ENCODE measurements around the gene TIGD1.
A peak's percentile ranks its signal among the peaks of the same experiment; 100 is the strongest.
"Not testable (repeated sequence)": the region's sequence is repeated elsewhere in the genome, so short reads cannot be mapped to it uniquely, and the experiment has no call there.

TIGD1 gene

DNA sequence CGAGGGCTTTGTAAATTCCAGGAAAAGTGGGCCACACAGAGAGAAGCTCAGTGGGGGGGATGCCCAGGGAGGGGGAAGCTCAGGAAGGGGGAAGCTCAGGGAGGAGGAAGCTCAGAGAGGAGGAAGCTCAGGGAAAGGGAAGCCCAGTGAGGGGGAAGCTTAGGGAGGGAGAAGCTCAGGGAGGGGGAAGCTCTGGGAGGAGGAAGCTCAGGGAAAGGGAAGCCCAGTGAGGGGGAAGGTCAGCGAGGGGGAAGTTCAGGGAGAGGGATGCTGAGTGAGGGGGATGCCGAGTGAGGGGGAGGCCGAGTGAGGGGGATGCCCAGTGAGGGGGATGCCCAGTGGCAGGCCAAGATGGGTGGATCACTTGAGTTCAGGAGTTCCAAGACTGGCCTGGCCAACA is 11.7 kb downstream of the TIGD1 start:
- no peak for DNase-seq

DNA sequence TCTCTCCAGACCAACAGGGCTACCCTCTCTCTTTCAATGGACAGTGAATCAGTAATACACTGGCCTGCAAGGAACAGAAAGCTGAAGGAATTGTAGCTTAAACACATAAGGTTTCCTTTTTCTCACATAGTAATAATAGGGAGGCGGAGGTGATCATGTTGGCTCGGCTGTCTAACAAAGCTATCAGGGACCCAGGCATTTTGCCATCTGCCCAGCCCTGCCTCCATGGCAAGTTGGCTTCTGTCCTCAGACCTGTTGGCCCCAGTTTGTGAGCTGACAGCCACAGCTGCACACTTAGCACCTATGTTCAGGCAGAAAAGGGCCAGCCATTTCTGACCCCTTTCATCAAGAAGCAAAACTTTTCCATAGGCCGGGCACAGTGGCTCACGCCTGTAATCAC is 12.9 kb downstream of the TIGD1 start:
- no peak for DNase-seq

DNA sequence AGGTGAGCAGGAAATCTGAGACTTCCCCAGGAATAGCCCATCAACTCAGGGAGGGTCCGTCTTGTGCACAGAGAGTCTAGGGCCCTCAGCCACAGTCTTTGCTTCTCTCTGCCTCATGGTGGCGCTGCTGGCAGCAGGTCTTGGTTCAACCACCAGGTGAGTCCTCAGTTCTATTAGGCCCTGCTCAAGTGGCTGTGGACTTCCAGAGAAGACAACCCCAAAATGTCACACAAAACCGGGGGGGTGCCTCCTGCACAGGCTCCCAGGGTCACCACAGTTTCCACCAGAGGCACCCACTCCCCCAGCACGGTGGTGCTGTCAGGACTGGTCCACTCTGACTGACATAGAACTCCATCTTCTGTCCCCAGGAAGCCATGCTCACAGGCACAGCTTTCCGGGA is 13.3 kb downstream of the TIGD1 start:
- no peak for DNase-seq

DNA sequence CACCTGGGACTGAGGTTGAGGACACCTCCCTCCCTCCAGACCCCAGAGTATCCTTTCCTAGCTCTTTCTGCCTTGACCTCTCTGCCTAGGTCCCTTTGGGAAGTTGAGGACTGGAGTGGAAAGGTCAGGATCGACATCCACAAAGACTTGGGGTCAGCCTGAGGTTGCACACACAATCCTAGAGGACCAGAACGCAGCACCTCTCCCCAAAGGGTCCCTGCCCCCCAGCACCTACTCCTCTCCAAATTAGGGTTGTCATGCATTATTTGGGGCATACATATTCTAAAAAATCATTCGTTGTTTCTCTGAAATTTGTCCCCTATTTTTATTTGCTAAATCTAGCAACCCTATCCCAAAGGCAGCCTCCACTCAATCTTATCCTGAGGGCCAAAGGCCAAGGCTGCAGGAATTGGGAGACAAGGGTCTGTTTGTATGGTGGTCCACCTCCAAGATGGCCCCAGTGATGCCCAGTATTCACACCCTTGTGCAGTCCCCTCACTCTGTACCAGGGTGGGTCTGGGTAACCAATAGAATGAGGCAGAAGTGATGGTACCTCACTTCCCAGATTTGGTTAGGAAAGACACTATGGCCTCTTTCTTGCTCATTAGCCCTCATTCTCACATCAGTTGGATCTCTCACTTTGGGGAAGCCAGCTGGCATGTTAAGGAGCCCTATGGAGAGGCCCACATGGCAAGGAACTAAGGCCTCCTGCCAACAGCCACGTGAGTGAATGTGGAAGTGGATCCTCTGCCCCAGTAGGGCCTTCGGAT is 14.4 kb downstream of the TIGD1 start:
- no peak for DNase-seq

DNA sequence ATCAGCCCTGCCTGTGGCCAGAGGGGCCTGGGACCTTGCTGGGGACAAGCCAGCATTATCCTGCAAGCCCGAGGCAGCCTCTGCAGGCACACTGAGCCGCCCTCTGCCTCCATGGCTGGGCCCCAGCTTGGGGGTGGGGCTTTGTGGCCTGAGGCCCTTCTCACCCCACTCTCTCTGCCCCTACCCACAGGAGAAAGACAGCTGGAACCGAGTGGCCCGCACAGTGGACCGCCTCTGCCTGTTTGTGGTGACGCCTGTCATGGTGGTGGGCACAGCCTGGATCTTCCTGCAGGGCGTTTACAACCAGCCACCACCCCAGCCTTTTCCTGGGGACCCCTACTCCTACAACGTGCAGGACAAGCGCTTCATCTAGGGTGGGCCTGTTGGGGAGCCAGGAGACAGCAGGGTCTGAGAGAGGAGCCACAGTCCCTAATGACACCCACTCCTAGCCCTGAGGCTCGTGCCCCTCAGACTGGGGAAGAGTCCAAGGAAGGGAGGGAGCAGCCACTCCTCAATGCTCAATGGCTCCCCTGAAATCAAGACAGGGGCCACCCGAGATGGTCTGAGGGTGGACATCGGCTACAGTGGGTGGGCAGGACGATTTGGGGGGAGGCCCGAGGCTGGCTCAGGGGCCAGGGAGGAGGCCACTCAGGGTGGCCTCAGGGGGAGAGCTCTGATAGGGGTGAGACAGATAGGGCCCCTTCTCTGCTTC is 15.3 kb downstream of the TIGD1 start:
- DNase-seq = no peak

DNA sequence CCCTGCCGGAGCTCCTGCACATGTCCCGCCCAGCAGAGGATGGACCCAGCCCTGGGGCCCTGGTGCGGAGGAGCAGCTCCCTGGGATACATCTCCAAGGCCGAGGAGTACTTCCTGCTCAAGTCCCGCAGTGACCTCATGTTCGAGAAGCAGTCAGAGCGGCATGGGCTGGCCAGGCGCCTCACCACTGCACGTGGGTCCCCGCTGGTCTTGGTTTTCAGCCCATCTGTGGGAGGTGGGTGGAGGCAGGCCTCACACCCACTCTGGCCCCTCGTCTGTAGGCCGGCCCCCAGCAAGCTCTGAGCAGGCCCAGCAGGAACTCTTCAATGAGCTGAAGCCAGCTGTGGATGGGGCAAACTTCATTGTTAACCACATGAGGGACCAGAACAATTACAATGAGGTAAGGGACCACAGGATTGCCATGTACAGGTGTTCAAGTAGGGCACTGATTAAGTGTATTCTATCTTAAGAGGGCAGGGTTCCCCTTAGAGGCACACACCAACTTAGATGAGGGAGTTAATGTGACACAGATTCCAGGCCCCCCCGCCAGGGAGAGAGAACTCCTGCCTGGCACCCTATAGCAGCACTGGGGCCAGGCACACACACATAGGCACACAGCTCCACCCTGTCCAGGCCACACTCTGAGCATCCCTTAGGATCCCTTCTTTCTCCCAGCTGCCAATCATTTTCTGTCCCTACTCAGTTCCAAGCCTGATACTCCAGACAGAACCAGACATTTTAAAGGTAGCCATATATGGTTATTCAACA is 16.2 kb downstream of the TIGD1 start:
- no peak for DNase-seq

DNA sequence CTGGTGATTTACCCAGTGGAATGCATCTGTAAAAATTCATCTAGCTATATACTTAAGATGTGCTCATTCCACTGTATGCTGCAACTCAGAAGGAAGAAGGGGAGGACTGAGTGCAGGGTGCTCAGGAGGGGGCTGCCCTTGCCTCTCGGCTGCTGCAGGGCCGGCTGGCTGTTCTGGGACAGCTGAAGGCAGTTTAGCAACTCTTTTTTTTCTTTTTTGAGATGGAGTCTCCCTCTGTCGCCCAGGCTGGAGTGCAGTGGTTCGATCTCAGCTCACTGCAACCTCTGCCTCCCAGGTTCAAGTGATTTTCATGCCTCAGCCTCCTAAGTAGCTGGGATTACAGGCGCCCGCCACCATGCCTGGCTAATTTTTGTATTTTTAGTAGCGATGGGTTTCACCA is 17.5 kb downstream of the TIGD1 start:
- not testable (repeated sequence) for DNase-seq

DNA sequence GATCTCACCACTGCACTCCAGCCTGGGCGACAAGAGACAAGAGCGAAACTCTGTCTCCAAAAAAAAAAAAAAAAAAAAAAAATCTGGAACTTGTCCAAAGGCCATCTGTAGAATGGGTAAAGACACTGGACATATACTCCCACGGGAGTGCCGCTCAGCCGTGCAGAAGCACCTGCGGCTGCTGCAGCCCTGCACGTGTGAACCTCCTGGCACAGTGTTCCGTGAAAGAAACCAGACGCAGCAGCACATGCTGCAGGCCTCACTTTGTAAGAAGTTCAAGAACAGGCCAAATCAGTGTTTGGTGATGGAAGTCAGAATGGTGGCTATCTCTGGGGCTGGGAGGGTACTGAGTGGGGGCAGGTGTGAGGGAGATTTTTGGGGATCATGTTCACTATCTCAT is 17.9 kb downstream of the TIGD1 start:
- DNase-seq = no peak

DNA sequence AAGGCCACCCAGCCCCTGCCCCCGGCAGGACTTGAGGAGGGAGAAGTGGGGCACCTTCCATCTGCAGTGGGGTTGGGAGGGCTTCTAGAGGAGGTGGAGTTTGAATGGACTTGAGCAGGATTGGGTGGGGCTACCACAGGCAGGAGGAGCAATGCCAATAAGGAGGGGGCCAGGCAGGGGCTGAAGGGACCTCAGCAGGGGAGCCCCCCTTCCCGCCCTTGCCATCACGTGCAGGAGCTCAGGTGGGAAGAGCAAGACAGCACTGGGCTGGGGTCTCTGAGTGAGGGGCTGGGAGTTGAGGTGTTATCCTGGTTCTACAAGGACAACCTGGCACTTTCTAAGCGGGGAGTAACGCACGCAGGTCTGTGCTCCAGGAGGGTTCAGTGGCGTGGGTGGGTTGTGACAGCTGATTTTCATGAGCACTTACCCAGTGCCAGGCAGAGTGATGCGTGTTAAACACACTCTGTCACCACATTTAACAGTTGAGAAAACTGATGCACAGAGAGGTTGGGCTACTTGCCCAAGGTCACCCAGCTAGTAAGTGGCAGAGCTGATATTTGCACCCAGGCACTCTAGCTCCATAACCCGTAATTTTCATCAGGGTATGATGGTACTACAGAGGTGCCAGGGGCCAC is 19.6 kb downstream of the TIGD1 start:
- DNase-seq = no peak

DNA sequence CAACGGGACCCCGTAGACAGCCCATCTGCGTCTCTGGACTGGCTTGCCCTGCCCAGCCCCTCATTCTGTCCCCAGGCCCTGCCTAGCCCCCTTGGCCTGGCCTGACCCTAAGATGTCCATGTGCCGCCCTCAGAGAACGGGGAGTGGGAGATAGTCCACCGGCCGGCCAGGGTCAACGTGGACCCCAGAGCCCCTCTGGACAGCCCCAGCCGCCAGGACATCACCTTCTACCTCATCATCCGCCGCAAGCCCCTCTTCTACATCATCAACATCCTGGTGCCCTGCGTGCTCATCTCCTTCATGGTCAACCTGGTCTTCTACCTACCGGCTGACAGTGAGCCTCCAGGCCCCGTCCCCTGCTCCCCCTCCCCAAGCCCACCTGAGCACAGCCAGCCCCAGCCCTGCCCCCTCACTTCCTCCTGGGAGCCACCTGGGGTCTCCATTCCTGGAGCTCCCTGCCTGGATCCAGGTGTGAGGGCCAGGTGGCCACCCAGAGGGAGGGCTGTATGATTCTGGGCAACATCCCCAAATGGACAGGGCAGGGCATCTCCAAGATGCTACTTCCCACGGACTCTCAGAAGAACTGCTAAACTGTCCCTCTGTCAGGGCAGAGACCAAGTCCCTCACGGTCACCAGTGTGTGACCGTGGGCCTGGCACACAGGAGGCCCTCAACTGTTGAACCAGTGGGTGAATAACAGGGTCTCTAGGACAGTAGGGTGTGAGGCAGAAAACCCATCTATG is 20.4 kb downstream of the TIGD1 start:
- DNase-seq = no peak

DNA sequence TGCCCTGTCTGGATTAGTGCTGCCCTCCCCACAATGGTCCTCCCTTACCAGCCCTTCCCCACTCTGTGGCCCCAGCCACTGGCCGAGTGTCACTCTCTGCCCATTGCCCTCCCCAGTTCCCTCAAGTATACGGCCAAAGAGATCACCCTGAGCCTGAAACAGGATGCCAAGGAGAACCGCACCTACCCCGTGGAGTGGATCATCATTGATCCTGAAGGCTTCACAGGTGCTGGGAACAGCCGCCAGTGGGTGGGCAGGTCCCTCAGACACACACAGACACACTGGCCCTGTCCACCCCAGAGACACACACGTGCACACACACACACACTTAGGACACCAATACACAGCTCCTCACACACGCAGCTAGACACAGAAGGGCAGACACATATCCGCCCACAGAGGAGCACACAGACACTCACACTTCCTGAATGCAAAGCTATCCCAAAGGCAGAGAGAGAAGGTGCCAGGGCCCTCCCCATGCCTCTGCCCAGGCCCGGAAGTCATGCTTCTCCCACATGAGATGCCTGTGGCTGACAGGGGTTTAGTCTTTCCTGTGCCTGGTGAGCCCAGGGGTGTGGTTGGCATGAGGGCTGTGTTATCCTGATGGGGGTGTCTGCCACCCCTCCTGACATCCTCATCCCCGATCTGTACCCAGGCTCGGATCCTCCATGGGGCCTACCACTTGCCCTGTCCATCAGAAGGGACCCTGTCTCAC is 21.5 kb downstream of the TIGD1 start:
- DNase-seq = no peak

DNA sequence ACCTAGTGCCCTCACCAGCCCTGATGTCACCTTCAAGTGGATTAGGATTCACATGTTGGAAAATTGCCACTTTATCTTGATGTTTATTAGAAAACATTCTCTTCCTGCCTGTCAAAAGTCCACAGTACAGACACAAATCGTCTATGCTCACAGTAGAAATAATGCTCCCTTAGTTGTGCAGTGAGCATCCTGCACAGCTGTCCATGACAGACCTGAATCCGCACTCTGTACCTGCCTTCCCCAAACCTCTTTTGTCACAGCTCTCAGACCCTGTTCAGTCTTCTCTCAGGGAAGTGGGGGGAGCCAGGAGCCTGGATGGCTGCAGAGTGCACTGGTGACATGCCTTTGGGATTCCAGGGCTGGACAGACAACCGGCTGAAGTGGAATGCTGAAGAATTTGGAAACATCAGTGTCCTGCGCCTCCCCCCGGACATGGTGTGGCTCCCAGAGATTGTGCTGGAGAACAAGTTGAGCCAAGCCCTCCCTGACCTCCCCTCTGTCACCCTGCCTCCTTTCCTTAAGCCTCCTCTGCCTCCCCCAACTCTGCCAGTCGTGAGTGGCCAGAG is 22.4 kb downstream of the TIGD1 start:
- no peak for DNase-seq

DNA sequence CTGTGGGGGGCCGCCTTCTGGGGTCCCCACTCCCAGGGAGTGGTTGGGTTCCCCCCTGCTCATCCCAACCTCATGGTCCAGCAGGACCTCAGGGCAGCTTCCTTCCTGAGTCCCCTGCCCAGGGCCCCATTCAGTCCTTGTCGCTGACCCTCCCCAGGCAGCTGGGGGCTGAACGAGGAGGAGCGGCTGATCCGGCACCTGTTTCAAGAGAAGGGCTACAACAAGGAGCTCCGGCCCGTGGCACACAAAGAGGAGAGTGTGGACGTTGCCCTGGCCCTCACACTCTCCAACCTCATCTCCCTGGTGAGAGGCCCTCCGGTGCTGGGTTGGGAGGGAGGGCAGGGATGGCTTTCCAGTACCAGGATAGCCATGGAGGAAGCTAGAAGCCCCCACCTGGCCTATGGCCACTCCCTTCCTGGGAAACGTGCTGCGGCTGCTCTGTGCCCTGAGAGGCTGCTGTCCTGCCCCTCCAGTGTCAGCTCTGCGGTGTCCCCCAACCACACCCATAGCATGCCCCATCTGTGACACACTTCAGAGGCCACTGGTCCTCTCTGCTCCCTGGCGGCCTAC is 23.9 kb downstream of the TIGD1 start:
- no peak for DNase-seq

DNA sequence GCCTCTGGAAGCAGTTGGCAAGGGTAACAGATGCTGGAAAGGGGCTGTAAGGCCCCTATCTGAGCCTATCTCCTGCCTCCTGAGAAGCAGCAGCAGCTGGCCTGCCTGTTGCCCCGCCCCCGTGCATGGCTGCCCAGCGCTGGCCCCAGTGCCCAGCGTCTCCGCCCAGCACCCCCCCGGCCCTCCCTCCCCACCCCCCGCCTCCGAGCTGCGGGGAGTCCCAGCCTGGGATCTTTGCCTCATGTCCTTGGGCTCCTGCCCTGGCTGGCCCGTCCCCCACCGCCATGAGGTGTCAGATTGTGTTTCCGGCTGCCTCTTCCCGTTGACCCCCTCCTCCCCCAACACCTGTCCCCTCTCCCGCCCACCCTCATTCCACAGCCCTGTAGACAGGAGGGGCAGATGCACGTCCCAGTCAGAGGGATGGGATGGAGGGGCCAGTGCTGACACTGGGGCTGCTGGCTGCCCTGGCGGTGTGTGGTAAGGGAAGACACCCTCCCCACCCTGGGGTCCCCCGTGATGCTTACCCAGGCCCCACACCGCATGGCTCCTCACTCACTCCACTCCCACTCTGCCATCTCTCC is 24.5 kb downstream of the TIGD1 start, which contains the start of gene CHRND:
CHRND (plus strand) TSS at position 370 of the 581 bp plus-strand sequence; CDS start at position 426, 56 bp downstream.
- no peak for DNase-seq

DNA sequence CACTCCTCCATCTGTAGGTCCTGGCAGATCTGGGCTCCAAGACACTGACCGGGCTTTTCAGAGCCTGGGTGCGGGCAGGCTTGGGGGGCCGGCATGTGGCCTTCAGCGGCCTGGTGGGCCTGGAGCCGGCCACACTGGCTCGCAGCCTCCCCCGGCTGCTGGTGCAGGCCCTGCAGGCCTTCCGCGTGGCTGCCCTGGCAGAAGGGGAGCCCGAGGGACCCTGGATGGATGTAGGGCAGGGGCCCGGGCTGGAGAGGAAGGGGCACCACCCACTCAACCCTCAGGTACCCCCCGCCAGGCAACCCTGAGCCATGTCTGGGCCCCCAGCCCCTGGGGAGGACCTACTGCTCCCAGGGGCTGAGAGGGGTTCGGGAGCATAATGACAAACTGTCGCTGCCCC is 25.2 kb downstream of the TIGD1 start:
- DNase-seq = no peak

DNA sequence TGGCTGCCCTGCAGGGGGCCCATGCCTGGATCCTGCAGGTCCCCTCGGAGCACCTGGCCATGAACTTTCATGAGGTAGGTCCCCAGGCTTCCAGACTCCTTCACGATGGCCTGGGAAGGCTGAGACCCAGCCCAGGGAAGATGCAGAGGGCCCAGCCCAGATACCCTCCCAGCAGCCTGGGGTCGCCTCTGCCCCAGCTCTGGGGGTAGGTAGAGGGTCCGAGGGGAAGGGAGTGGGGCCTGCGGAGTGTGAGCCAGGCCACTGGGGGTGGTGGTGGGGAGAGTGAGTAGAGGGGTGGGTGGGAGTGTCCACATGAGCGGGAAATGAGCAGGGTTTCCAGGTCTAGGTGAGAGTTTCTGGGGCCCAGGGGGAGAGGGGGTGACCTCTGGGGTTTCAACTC is 25.6 kb downstream of the TIGD1 start:
- DNase-seq = no peak

DNA sequence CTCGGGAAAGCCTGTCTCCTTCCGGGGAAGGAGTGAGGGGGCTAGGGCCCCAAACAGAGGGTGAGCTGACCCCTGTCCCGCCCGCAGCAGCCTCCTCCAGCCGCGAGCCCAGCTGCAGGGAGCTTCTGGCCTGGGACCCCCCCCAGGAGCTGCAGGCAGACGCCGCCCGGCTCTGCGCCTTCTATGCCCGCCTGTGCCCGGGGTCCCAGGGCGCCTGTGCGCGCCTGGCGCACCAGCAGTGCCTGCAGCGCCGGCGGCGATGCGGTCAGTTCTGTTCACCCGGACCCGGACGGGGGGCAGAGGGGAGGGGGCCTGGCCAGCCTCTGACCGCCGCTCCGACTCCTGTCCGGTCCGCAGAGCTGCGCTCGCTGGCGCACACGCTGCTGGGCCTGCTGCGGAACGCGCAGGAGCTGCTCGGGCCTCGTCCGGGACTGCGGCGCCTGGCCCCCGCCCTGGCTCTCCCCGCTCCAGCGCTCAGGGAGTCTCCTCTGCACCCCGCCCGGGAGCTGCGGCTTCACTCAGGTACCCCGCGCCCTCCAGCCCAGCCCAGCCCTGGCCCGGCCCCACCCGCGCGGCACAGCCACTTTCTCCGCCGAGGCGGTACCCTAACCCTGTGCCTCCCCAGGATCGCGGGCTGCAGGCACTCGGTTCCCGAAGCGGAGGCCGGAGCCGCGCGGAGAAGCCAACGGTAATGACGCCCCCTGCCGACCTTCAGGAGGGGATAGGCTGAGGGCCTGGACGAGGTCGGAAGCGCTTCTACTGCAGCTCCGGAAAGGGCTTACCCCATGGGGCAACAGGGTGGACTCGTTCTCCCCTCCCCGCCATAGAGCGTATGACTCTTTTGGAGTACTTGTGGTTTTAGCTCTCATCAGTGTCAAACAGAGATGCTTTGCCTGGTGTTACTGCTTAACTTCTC is 26.4 kb downstream of the TIGD1 start:
- peak; percentile 42 for DNase-seq

DNA sequence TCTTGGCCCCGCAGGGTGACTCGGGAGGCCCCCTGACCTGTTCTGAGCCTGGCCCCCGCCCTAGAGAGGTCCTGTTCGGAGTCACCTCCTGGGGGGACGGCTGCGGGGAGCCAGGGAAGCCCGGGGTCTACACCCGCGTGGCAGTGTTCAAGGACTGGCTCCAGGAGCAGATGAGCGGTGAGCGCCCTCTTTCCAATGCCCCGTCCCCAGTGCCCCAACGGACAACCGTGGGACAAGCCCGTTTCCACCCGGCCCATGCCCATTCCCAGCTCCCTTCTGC is 27.0 kb downstream of the TIGD1 start:
- DNase-seq = no peak

DNA sequence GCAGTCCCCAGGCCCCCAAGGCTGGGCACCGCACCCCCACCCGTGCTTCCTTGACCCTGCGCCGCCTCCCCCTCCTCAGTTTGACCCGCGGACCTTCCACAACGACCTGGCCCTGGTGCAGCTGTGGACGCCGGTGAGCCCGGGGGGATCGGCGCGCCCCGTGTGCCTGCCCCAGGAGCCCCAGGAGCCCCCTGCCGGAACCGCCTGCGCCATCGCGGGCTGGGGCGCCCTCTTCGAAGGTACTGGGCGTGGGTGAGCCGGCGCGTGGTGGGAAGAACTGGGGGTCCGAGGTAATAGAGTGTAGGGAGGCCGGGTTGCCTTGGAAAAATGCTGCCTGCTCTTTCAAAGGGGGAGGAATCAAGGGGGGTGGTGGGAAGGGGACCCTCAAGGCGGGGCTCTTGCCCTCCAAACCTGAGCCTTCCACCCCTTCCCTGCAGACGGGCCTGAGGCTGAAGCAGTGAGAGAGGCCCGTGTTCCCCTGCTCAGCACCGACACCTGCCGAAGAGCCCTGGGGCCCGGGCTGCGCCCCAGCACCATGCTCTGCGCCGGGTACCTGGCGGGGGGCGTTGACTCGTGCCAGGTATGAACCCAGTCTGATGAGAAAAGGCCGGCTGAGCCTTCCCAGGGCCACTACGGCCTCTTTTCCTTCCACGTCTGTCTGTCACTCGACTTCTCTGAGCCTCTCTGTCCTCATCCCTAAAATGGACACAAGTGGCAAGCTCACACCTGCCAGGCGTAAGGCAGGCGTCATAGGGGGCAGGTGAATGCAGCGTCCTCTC is 27.5 kb downstream of the TIGD1 start:
- no peak for DNase-seq
